Measurements from ENCODE around the gene NTN3.

NTN3 gene

DNA sequence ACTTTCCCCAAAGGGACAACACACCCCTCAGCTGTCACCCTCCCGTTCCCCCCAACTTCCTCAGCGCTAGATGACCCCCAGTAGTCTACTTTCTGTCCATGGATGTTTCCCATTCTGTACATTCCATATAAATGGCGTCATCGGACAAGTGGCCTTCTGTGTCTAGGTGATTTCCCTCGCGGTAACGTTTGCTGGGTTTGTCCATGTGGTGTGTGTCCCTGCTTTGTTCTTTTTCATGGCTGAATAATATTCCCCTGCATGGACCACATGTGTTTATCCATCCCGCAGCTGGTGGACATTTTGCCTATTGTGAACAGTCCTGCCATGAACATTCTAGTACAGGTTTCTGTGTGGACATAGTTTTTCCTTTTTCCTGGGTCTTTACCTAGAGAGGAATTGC, 18.4 kb upstream of the NTN3 start:
- H3K4me1 ChIP-seq (ENCODE audit: insufficient read depth, low read length, poor library complexity, severe bottlenecking), result no peaks in the 10 kb centered on the region
- no peak overlapping the region for H3K9ac ChIP-seq (ENCODE audit: low read depth, low read length, poor library complexity, severe bottlenecking)

DNA sequence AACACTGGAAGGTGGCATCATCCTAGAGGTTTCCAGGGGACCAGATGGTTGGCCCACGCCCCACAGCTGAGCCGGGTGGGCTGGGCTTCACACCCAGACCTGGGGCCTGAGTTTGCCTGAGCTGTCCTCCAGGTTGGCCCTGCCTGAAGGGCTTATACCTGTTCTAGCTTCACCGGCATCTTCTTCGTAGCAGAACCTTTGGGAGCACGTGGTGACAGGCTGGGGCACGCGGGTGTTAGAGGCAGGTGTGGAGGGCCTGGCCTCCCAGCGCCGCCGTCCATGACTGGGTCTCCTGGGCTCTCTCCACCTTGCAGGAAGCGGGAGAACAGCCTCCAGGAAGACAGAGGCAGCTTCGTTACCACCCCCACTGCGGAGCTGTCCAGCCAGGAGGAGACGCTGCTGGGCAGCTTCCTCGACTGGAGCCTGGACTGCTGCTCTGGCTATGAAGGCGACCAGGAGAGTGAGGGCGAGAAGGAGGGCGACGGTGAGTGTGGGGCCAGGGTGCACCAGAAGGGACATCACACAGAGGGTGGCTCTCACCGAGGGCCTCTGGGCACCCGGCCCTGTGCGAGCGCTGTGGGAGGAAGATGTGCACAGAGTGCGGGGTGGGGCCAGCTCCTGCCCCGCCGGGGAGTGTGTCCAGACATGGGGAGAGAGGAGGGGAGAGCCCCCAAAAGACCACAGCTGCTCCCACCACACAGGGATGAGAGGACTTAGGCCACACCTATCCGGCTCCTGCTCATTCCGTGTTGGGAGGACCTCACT, 15.8 kb upstream of the NTN3 start:
- peaks cover 33% of the 10 kb centered on the region; the same call in 1 of the 2 replicates for H3K36me3 ChIP-seq (ENCODE audit: insufficient read depth, low read length)
- H3K27me3 ChIP-seq (ENCODE audit: insufficient read depth, low read length, poor library complexity, severe bottlenecking), result no peaks in the 10 kb centered on the region
- no peak overlapping the region for H2AFZ ChIP-seq (ENCODE audit: low read length)
- TF ChIP-seq EZH2phosphoT487 (IDR thresholded peaks at IDR 0.05; ENCODE audit: borderline replicate concordance), result no peak
- TF ChIP-seq, protein P1, sequence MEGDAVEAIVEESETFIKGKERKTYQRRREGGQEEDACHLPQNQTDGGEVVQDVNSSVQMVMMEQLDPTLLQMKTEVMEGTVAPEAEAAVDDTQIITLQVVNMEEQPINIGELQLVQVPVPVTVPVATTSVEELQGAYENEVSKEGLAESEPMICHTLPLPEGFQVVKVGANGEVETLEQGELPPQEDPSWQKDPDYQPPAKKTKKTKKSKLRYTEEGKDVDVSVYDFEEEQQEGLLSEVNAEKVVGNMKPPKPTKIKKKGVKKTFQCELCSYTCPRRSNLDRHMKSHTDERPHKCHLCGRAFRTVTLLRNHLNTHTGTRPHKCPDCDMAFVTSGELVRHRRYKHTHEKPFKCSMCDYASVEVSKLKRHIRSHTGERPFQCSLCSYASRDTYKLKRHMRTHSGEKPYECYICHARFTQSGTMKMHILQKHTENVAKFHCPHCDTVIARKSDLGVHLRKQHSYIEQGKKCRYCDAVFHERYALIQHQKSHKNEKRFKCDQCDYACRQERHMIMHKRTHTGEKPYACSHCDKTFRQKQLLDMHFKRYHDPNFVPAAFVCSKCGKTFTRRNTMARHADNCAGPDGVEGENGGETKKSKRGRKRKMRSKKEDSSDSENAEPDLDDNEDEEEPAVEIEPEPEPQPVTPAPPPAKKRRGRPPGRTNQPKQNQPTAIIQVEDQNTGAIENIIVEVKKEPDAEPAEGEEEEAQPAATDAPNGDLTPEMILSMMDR (conservative IDR thresholded peaks at IDR 0.05; ENCODE audit: low read length), result no peak
- H3K4me1 ChIP-seq (ENCODE audit: insufficient read depth, low read length, poor library complexity, severe bottlenecking), result peaks cover 4% of the 10 kb centered on the region
- no peaks in the 10 kb centered on the region for H3K9me2 ChIP-seq (replicated peaks; ENCODE audit: low read depth, low read length)
- no peak overlapping the region for H3K4me2 ChIP-seq (ENCODE audit: low read depth, low read length, poor library complexity, severe bottlenecking)
- H3K9me3 ChIP-seq (ENCODE audit: insufficient read depth, low read depth, low read length), result no peaks in the 10 kb centered on the region
- H3K9ac ChIP-seq (ENCODE audit: low read depth, low read length, poor library complexity, severe bottlenecking), result no peak overlapping the region
- H3K79me2 ChIP-seq (ENCODE audit: insufficient read depth, low read length), result no peaks in the 10 kb centered on the region
- no peak overlapping the region for H3K4me3 ChIP-seq (ENCODE audit: low read length, poor library complexity, severe bottlenecking)
- H3F3A ChIP-seq (ENCODE audit: low read depth), result no peaks in the 10 kb centered on the region
- H4K20me1 ChIP-seq (ENCODE audit: insufficient read depth, low read length, poor library complexity, severe bottlenecking), result no peaks in the 10 kb centered on the region

More for the DNA sequence above, 18.4 kb upstream of the NTN3 start:
- H4K20me1 ChIP-seq (ENCODE audit: insufficient read depth, low read length, poor library complexity, severe bottlenecking), result no peaks in the 10 kb centered on the region
- H3K4me3 ChIP-seq (ENCODE audit: low read length, poor library complexity, severe bottlenecking), result no peak overlapping the region
- H3F3A ChIP-seq (ENCODE audit: low read depth), result no peaks in the 10 kb centered on the region
- TF ChIP-seq, protein P1 (conservative IDR thresholded peaks at IDR 0.05; ENCODE audit: low read length), result no peak
- no peak for TF ChIP-seq EZH2phosphoT487 (IDR thresholded peaks at IDR 0.05; ENCODE audit: borderline replicate concordance)
- no peaks in the 10 kb centered on the region for H3K79me2 ChIP-seq (ENCODE audit: insufficient read depth, low read length)
- H3K9me2 ChIP-seq (replicated peaks; ENCODE audit: low read depth, low read length), result no peaks in the 10 kb centered on the region
- H3K4me2 ChIP-seq (ENCODE audit: low read depth, low read length, poor library complexity, severe bottlenecking), result no peak overlapping the region
- H2AFZ ChIP-seq (ENCODE audit: low read length), result no peak overlapping the region
- H3K27me3 ChIP-seq (ENCODE audit: insufficient read depth, low read length, poor library complexity, severe bottlenecking), result no peaks in the 10 kb centered on the region
- H3K36me3 ChIP-seq (ENCODE audit: insufficient read depth, low read length), result peaks cover 51% of the 10 kb centered on the region; the same call in 1 of the 2 replicates
- H3K9me3 ChIP-seq (ENCODE audit: insufficient read depth, low read depth, low read length), result no peaks in the 10 kb centered on the region

DNA sequence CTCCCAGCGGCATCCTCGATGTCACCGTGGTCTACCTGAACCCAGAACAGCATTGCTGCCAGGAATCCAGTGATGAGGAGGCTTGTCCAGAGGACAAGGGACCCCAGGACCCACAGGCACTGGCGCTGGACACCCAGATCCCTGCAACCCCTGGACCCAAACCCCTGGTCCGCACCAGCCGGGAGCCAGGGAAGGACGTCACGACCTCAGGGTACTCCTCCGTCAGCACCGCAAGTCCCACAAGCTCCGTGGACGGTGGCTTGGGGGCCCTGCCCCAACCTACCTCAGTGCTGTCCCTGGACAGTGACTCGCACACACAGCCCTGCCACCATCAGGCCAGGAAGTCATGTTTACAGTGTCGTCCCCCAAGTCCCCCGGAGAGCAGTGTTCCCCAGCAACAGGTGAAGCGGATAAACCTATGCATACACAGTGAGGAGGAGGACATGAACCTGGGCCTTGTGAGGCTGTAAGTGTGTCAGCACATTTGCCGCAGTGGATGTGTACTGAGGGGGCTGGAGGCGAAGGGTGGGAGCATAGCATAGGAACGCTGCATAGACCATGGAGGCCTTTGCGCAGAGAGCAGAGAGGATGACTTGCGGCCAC, 14.4 kb upstream of the NTN3 start:
- Histone ChIP-seq H3K4me3 (ENCODE audit: low read length, poor library complexity, severe bottlenecking) (no peak overlapping the region), H3K9me2 (replicated peaks; ENCODE audit: low read depth, low read length) (no peaks in the 10 kb centered on the region), H3K9ac (ENCODE audit: low read depth, low read length, poor library complexity, severe bottlenecking) (no peak overlapping the region), H3K79me2 (ENCODE audit: insufficient read depth, low read length) (peaks cover 13% of the 10 kb centered on the region; the same call in 1 of the 2 replicates), H3K4me2 (ENCODE audit: low read depth, low read length, poor library complexity, severe bottlenecking) (no peak overlapping the region), H3F3A (ENCODE audit: low read depth) (no peaks in the 10 kb centered on the region), H3K9me3 (ENCODE audit: insufficient read depth, low read depth, low read length) (no peaks in the 10 kb centered on the region), H3K4me1 (ENCODE audit: insufficient read depth, low read length, poor library complexity, severe bottlenecking) (peaks cover 9% of the 10 kb centered on the region), H2AFZ (ENCODE audit: low read length) (no peak overlapping the region), H3K36me3 (ENCODE audit: insufficient read depth, low read length) (peaks cover 33% of the 10 kb centered on the region; the same call in 1 of the 2 replicates), H3K27me3 (ENCODE audit: insufficient read depth, low read length, poor library complexity, severe bottlenecking) (no peaks in the 10 kb centered on the region), H4K20me1 (ENCODE audit: insufficient read depth, low read length, poor library complexity, severe bottlenecking) (no peaks in the 10 kb centered on the region)
- TF ChIP-seq EZH2phosphoT487 (IDR thresholded peaks at IDR 0.05; ENCODE audit: borderline replicate concordance), result no peak
- TF ChIP-seq, protein P1 (conservative IDR thresholded peaks at IDR 0.05; ENCODE audit: low read length), result no peak

All from Loucy (cell line).